Left cardiac atrium (tissue), 4 donors: ENCODE data around the gene CCDC69. TPM values are rescaled to one million over a fixed set of nuclear protein-coding genes. Genes with fewer than 3 reads are reported as not detected.
"Not testable (repeated sequence)": the region's sequence is repeated elsewhere in the genome, so short reads cannot be mapped to it uniquely, and the experiment has no call there.

Source experiments
- ATAC-seq, 2 donors: fragments of 200-7000 bp; cut with Tn5 transposase; one replicate each; pipeline ENCODE4 v1.9.1; 2020; ENCODE audit warnings: mild to moderate bottlenecking in 2 of 2, moderate library complexity in 2 of 2
- DNase-seq: peaks from one replicate; pipeline ENCODE4 v3.0.0-alpha.2; 2020
- intact Hi-C, 2 donors: fragments of 100-400 bp; cut with DNase I; formaldehyde crosslinking; loops; one replicate each; pipeline versions ENCODE4 v1.14.1 to v1.15.1; 2022 to 2023
- total RNA-seq, 2 donors: library from RNA; stranded (reverse); fragmentation: NEBNext Ultra II Directional; extraction: Animal tissue kit (Norgen Biotek cat#: 25700); gene quantifications; one replicate each; pipeline ENCODE4 v1.2.1, GENCODE V29; 2021
- donor health status: DM: no; HTN: yes; CAD: no.
- donor health status: DM: no; HTN: yes; CAD: no; lungs with severe emphysema.
- donor health status: DM: yes; HTN: yes; CAD: no.
- donor health status: Dilated cardiomyopathy.

CCDC69 gene
- total RNA-seq, 2 donors from 2014 or later, result 148 to 161 TPM

GRCh38 chr5:151202381-151203139 is 21.3 kb downstream of the CCDC69 start:
- intact Hi-C loops, result no loop called here
- ATAC-seq (peak in 1 of 2 donors; percentile 84), DNase-seq (no peak)

- no peak for ATAC-seq
- intact Hi-C loops, result no loop called here
- no peak for DNase-seq
Measured at GRCh38 chr5:151200913-151201595, 22.8 kb downstream of the CCDC69 start.

GRCh38 chr5:151199581-151200185 is 24.2 kb downstream of the CCDC69 start:
- DNase-seq, result no peak
- ATAC-seq, result no peak
- intact Hi-C loops, result no loop called here

- DNase-seq, result no peak
- no peak for ATAC-seq
- intact Hi-C loops, result no loop called here
Measured at GRCh38 chr5:151198861-151199260, 25.0 kb downstream of the CCDC69 start.

- ATAC-seq, intact Hi-C loops, DNase-seq: not testable (repeated sequence)
Measured at GRCh38 chr5:151197291-151197600, 26.6 kb downstream of the CCDC69 start.

GRCh38 chr5:151196556-151197290 is 27.2 kb downstream of the CCDC69 start:
- intact Hi-C loops, result no loop called here
- ATAC-seq, result peak in 1 of 2 donors; percentile 49
- no peak for DNase-seq

GRCh38 chr5:151195622-151196021 is 28.3 kb downstream of the CCDC69 start:
- DNase-seq, result no peak
- intact Hi-C loops, result no loop called here

GRCh38 chr5:151192626-151193025 is 31.3 kb downstream of the CCDC69 start:
- DNase-seq, result no peak
- intact Hi-C loops, result no loop called here
- no peak for ATAC-seq

More at GRCh38 chr5:151195622-151196021, 28.3 kb downstream of the CCDC69 start:
- peak in 1 of 2 donors; percentile 57 for ATAC-seq

GRCh38 chr5:151191661-151192060 is 32.2 kb downstream of the CCDC69 start:
- intact Hi-C loops, result no loop called here
- DNase-seq, result no peak
- no peak for ATAC-seq

GRCh38 chr5:151189151-151189550 is 34.7 kb downstream of the CCDC69 start:
- ATAC-seq (no peak), DNase-seq (no peak)
- intact Hi-C loops, result no loop called here

GRCh38 chr5:151186538-151186937 is 37.4 kb downstream of the CCDC69 start:
- intact Hi-C loops, result no loop called here
- ATAC-seq, result no peak

GRCh38 chr5:151186052-151186451 is 37.8 kb downstream of the CCDC69 start:
- no peak for DNase-seq
- no peak for ATAC-seq
- intact Hi-C loops, result no loop called here

More at GRCh38 chr5:151186538-151186937, 37.4 kb downstream of the CCDC69 start:
- DNase-seq, result no peak

- intact Hi-C loops, result no loop called here
- no peak for ATAC-seq
- DNase-seq, result no peak
Measured at GRCh38 chr5:151184316-151185042, 39.4 kb downstream of the CCDC69 start.

GRCh38 chr5:151183456-151184245 is 40.2 kb downstream of the CCDC69 start:
- ATAC-seq, result no peak
- DNase-seq, result no peak
- intact Hi-C loops, result no loop called here

- DNase-seq (no peak), ATAC-seq (no peak)
- intact Hi-C loops, result no loop called here
Measured at GRCh38 chr5:151182976-151183375, 40.9 kb downstream of the CCDC69 start.

- intact Hi-C loops, result no loop called here
- no peak for ATAC-seq
Measured at GRCh38 chr5:151182524-151182900, 41.4 kb downstream of the CCDC69 start.

GRCh38 chr5:151181818-151182523 is 41.9 kb downstream of the CCDC69 start:
- intact Hi-C loops, result no loop called here
- DNase-seq (no peak), ATAC-seq (peak in 1 of 2 donors; percentile 17)

More at GRCh38 chr5:151182524-151182900, 41.4 kb downstream of the CCDC69 start:
- DNase-seq, result no peak

GRCh38 chr5:151180291-151180690 is 43.6 kb downstream of the CCDC69 start:
- DNase-seq (no peak), ATAC-seq (no peak)
- intact Hi-C loops, result no loop called here
